Right atrium auricular region (tissue), 2 donors: Measurements from ENCODE around the gene ACSF3. TPM values are rescaled to one million over a fixed set of nuclear protein-coding genes. Genes with fewer than 3 reads are reported as not detected.

ENCODE experiments used
- DNase-seq: peaks from one replicate; pipeline ENCODE4 v3.0.0-alpha.2; 2019; ENCODE audit warnings: low spot score
- H3K27ac ChIP-seq, 2 donors: fragments of 200-600 bp; sonication (generic); 1 replicate in 1 of 2; 2 replicates in 1 of 2; pipeline ENCODE4 v1.5.1; 2016 to 2019
- H3K27me3 ChIP-seq, 2 donors: fragments of 200-600 bp; sonication (generic); one replicate each; pipeline versions ENCODE4 v1.5.1 to v1.6.0; 2017 to 2019
- H3K36me3 ChIP-seq: fragments of 200-600 bp; sonication (generic); one replicate; pipeline ENCODE4 v1.5.1; 2016
- H3K4me1 ChIP-seq, 2 donors: fragments of 200-600 bp; sonication (generic); one replicate each; pipeline versions ENCODE4 v1.5.1 to v1.6.0; 2017 to 2019
- H3K4me3 ChIP-seq, 2 donors: fragments of 200-600 bp; sonication (generic); 1 replicate in 1 of 2; 2 replicates in 1 of 2; pipeline ENCODE4 v1.5.1; 2017 to 2019; ENCODE audit warnings: mild to moderate bottlenecking in 1 of 2, moderate library complexity in 1 of 2
- H3K9me3 ChIP-seq, 2 donors: fragments of 200-600 bp; sonication (generic); one replicate each; pipeline ENCODE4 v1.5.1; 2019
- CTCF ChIP-seq, 2 donors: fragments of 200-600 bp; sonication (generic); IDR thresholded peaks; one replicate each; pipeline ENCODE4 v1.5.1; 2019; ENCODE audit warnings: antibody characterized with exemption in 2 of 2
- total RNA-seq, 2 donors: library from RNA; depleted of rRNA; stranded (reverse); fragments of >200 nt; gene quantifications; one replicate each; pipeline ENCODE4 v1.1.0, GENCODE V29; 2016

Gene ACSF3
- total RNA-seq, 2 donors from 2014 or later, result 13.4 to 15.9 TPM

- peaks cover 0 to 3% of the 10 kb centered on the region in 2 donors for H3K27me3 ChIP-seq
- H3K9me3 ChIP-seq, result no peaks in the 10 kb centered on the region
- no peaks in the 10 kb centered on the region for H3K36me3 ChIP-seq
- TF ChIP-seq CTCF (IDR thresholded peaks at IDR 0.05), result no peak
- peak; percentile 84 for DNase-seq
- H3K4me3 ChIP-seq, result peak within 1 kb of the TSS; percentile 28 to 43
- no peak within 1 kb of the TSS for H3K27ac ChIP-seq
- H3K4me1 ChIP-seq, result peaks cover 0 to 28% of the 10 kb centered on the region in 2 donors
These were observed 77.8 kb downstream of the ACSF3 start, which contains the start of gene CDH15 for GRCh38 chr16:89171216-89172170. TSS of gene CDH15 (plus strand) at chr16:89171748. CDS start at chr16:89171832, 84 bp downstream.

GRCh38 chr16:89172171-89172527 lies 78.5 kb downstream of the ACSF3 start:
- no peak for DNase-seq
- Histone ChIP-seq H3K36me3 (no peaks in the 10 kb centered on the region), H3K27ac (no peak overlapping the region), H3K27me3 (peaks cover 0 to 3% of the 10 kb centered on the region in 2 donors), H3K4me1 (peaks cover 0 to 24% of the 10 kb centered on the region in 2 donors), H3K4me3 (no peak overlapping the region), H3K9me3 (no peaks in the 10 kb centered on the region)
- no peak for TF ChIP-seq CTCF (IDR thresholded peaks at IDR 0.05)

- no peak for TF ChIP-seq CTCF (IDR thresholded peaks at IDR 0.05)
- Histone ChIP-seq H3K4me3 (no peak overlapping the region), H3K27ac (no peak overlapping the region), H3K36me3 (no peaks in the 10 kb centered on the region), H3K4me1 (peaks cover 0 to 19% of the 10 kb centered on the region in 2 donors), H3K27me3 (peaks cover 0 to 3% of the 10 kb centered on the region in 2 donors), H3K9me3 (no peaks in the 10 kb centered on the region)
- DNase-seq, result no peak
These were observed 79.0 kb downstream of the ACSF3 start for GRCh38 chr16:89172528-89173173.

GRCh38 chr16:89173174-89173921 lies 79.7 kb downstream of the ACSF3 start:
- Histone ChIP-seq H3K4me3 (no peak overlapping the region), H3K9me3 (no peaks in the 10 kb centered on the region), H3K4me1 (peaks cover 0 to 18% of the 10 kb centered on the region in 2 donors), H3K36me3 (no peaks in the 10 kb centered on the region), H3K27me3 (peaks cover 0 to 3% of the 10 kb centered on the region in 2 donors), H3K27ac (no peak overlapping the region)
- TF ChIP-seq CTCF (IDR thresholded peaks at IDR 0.05), result no peak
- DNase-seq, result no peak

- no peak for TF ChIP-seq CTCF (IDR thresholded peaks at IDR 0.05)
- H3K36me3 ChIP-seq, result no peaks in the 10 kb centered on the region
- no peak overlapping the region for H3K4me3 ChIP-seq
- DNase-seq, result no peak
- no peaks in the 10 kb centered on the region for H3K9me3 ChIP-seq
- peaks cover 0 to 3% of the 10 kb centered on the region in 2 donors for H3K27me3 ChIP-seq
- peaks cover 0 to 18% of the 10 kb centered on the region in 2 donors for H3K4me1 ChIP-seq
- H3K27ac ChIP-seq, result no peak overlapping the region
These were observed 80.6 kb downstream of the ACSF3 start for GRCh38 chr16:89174055-89174827.
